Measurements from ENCODE around the gene TTC23. TPM values are rescaled to one million over a fixed set of nuclear protein-coding genes. Genes with fewer than 3 reads are reported as not detected.
A peak's percentile ranks its signal among the peaks of the same experiment; 100 is the strongest.

TTC23 gene
- total RNA-seq, 4 donors from 2014 or later = 19.9 to 45.3 (median 34.0) TPM

DNA sequence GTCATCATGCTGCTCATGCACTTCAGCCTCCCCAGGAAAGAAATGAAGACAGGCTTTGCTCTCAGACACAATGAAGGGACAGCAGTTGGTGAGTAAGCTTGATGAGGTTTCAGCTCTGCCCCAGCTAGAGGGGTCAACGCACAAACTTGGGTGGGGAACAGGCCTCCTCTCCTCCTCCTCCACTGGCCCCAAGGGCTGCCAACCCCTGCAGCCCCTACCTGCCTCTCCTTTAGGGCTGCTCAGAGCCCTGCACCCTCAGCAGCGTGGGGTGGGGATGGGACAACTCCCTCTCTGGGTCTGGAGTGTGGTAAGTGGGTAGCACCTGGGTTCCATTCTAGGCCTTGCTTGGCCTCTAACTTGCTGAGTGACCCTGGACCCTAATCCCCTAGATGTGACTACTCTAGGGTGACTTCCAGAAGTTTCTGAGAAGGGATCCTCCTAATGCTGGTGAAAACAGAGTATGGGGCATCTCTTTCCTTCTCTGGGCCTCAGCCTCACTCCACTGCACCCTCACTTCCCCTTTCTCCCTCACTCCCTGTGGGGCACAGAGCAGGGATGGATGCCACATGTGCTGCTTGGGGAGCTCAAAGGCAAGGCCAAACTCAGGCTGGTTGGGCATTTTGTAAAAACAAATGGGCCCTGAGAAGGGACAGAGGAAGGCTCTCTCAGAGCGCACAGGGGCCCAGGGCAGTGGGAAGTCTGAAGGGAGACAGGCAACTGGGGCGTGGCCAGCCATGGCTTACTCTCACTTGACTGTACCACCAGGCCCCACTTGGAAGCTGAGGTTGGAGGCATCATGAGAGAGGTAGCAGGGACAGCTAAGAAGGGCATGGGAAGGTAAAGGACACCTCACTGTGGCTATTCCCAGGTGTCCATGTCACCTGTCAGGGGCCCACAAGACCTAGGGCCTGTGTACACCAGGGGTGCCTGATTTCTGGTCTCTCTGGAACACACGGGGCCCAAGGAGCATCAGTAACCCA, 80.5 kb downstream of the TTC23 start:
- no peak for DNase-seq

DNA sequence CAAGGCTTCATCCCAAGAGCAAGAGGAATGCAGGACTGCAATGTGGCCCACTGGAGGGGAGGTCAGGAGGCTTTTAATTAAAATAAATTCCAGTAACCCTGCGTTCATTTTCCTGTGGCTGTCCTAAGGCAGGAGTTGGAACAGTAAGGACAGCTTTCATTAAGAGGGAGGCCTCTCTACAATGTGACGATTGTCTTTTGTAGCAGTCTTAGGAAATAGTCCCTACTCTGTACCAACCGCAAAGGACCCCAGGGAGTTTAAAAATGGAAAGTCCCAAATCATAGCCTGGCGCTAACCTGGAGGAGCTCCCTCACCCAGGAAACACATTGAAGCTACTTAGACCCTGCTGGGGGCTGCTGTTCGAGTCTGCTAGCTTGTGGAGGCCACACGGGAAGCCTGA, 81.7 kb downstream of the TTC23 start:
- 72 to 81% methylated on average over 4 to 6 of the region's 6 CpGs for WGBS, 2 donors
- intact Hi-C loops (cut with DNase I) = no loop called here
- Histone ChIP-seq H3K4me3 (replicated peaks in 1 of 3) (no peak overlapping the region), H3K9me3 (no peaks in the 10 kb centered on the region), H3K27ac (peak overlapping the region in 2 of 3 donors; percentile 5 to 95), H3K36me3 (peaks cover 0 to 3% of the 10 kb centered on the region in 2 donors), H3K4me1 (peaks cover 21 to 27% of the 10 kb centered on the region in 2 donors), H3K27me3 (no peaks in the 10 kb centered on the region)
- TF ChIP-seq, protein P1, sequence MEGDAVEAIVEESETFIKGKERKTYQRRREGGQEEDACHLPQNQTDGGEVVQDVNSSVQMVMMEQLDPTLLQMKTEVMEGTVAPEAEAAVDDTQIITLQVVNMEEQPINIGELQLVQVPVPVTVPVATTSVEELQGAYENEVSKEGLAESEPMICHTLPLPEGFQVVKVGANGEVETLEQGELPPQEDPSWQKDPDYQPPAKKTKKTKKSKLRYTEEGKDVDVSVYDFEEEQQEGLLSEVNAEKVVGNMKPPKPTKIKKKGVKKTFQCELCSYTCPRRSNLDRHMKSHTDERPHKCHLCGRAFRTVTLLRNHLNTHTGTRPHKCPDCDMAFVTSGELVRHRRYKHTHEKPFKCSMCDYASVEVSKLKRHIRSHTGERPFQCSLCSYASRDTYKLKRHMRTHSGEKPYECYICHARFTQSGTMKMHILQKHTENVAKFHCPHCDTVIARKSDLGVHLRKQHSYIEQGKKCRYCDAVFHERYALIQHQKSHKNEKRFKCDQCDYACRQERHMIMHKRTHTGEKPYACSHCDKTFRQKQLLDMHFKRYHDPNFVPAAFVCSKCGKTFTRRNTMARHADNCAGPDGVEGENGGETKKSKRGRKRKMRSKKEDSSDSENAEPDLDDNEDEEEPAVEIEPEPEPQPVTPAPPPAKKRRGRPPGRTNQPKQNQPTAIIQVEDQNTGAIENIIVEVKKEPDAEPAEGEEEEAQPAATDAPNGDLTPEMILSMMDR (IDR thresholded peaks at IDR 0.05) = no peak
- no peak for DNase-seq

More for the DNA sequence above, 80.5 kb downstream of the TTC23 start:
- H3K36me3 ChIP-seq = peaks cover 0 to 3% of the 10 kb centered on the region in 2 donors
- no peaks in the 10 kb centered on the region for H3K9me3 ChIP-seq
- intact Hi-C loops (cut with DNase I) = no loop called here
- WGBS, 2 donors = 93 to 96% methylated on average over 5 of the region's 5 CpGs
- H3K4me3 ChIP-seq (replicated peaks in 1 of 3) = no peak overlapping the region
- H3K27ac ChIP-seq = peak overlapping the region; percentile 80 to 95 (median 86)
- TF ChIP-seq, protein P1 (IDR thresholded peaks at IDR 0.05) = no peak
- no peak for TF ChIP-seq POLR2A (IDR thresholded peaks at IDR 0.05)
- peaks cover 21 to 27% of the 10 kb centered on the region in 2 donors for H3K4me1 ChIP-seq
- H3K27me3 ChIP-seq = no peaks in the 10 kb centered on the region

DNA sequence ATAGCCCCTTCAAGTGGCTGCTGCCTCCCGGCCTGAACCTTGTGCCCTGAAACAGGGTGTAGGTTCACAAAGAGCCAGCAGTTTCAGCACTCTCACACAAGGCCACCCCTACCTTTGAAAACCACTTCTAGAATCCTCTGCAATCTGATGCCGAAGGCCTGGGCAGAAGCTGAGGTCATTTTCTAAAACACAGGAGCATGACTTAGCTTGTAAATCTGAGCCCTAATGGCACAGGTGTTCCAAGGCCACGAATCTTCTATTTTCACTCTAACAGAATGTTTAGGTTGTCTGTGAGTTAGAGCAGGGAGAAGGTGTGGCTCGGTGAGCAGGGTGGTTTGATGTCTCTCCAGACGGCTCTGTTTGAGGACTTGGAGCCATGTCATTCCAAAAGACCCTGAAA, 82.2 kb downstream of the TTC23 start:
- WGBS, 2 donors = 80 to 81% methylated on average over 5 of the region's 5 CpGs
- H3K27me3 ChIP-seq = no peaks in the 10 kb centered on the region
- H3K36me3 ChIP-seq = peaks cover 0 to 3% of the 10 kb centered on the region in 2 donors
- H3K27ac ChIP-seq = no peak overlapping the region
- no peak for DNase-seq
- H3K4me1 ChIP-seq = peaks cover 21 to 27% of the 10 kb centered on the region in 2 donors
- no peaks in the 10 kb centered on the region for H3K9me3 ChIP-seq
- intact Hi-C loops (cut with DNase I) = no loop called here
- H3K4me3 ChIP-seq (replicated peaks in 1 of 3) = no peak overlapping the region
- no peak for TF ChIP-seq POLR2A (IDR thresholded peaks at IDR 0.05)
- TF ChIP-seq, protein P1 (IDR thresholded peaks at IDR 0.05) = no peak

DNA sequence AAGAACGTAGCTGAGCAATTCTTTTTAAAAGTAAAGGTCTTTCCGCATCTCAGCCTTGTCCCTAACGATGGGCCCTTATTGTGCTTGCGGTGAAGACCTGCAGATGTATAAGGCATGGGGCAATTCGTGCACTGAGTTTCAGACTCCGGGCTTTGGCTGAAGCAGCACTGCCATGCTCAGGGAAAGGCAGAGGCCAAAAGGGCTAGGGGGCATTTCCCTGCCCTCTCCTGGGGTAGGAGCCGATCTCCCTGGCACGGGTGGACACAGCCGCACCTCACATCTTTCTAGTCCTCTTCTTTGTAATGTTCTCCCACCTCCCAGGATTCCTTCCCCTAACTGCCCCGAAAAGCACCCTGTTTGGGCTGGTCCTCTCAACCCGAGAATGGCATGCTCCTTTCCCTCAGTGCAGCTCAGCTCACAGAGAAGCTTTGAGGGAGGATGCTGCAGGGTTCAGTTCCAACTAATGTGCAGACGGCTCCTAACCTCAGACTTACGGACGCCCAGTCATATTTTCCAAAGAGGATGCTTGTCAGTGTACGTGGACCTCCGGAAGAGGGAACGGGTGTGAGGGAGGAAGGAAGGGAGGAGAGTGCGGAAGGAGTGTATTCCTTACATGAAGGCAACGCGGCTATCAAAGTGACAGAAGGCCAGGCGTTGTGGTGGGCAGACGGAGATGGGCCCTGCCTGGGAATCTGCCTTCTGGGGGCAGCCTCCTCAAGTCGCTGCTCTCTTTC, 83.3 kb downstream of the TTC23 start:
- TF ChIP-seq POLR2A (IDR thresholded peaks at IDR 0.05) = no peak
- intact Hi-C loops (cut with DNase I) = no loop called here
- H3K9me3 ChIP-seq = no peaks in the 10 kb centered on the region
- H3K36me3 ChIP-seq = peaks cover 0 to 3% of the 10 kb centered on the region in 2 donors
- no peak overlapping the region for H3K27ac ChIP-seq
- H3K4me3 ChIP-seq (replicated peaks in 1 of 3) = no peak overlapping the region
- DNase-seq = no peak
- no peaks in the 10 kb centered on the region for H3K27me3 ChIP-seq
- peaks cover 21 to 27% of the 10 kb centered on the region in 2 donors for H3K4me1 ChIP-seq
- WGBS, 2 donors = 87 to 90% methylated on average over 23 of the region's 23 CpGs

DNA sequence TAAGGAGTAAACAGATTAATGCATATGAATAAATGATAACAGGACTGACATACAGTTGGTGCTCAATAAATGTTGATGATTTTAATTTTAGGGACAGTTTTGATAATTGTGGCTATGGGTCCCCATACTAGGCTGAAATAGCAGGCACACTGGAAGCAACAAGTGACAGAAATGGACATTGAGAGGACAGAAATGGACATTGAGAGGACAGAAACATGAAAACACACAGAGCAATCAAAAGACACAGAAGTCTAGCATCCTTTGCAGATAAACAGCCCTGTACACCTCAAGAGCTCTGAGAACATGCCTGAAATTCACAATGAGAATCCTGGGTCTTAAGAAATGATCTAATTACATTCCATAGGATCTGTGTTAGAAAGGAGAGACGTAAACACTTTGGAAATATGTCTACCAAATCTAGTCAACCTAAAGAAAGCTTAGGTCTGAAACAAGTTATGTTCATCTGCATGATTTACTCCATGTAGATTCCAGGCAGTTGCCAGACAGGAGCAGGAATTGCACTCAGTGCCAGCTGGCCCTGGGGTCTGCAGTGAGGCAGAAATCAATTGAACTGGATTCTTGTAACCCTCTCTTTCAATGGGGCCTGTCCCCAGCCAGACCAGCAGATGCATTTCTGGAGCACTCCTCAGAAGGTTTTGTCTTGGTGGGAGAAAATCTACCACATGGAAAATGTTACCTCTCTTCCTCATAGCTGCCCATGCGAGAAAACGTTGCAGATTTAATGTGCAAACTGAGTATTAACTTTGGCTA, 84.2 kb downstream of the TTC23 start:
- Histone ChIP-seq H3K27ac (no peak overlapping the region), H3K4me1 (peaks cover 15 to 19% of the 10 kb centered on the region in 2 donors), H3K36me3 (peaks cover 0 to 3% of the 10 kb centered on the region in 2 donors), H3K27me3 (no peaks in the 10 kb centered on the region), H3K4me3 (replicated peaks in 1 of 3) (no peak overlapping the region), H3K9me3 (no peaks in the 10 kb centered on the region)
- DNase-seq = no peak
- TF ChIP-seq, protein P1 (IDR thresholded peaks at IDR 0.05) = no peak
- TF ChIP-seq POLR2A (IDR thresholded peaks at IDR 0.05) = no peak
- WGBS, 2 donors = 89 to 92% methylated on average over 3 of the region's 3 CpGs
- intact Hi-C loops (cut with DNase I) = no loop called here

Data from thyroid gland (tissue), 4 donors.